ENCODE results near the gene PRXL2A.
"Not testable (repeated sequence)": the region's sequence is repeated elsewhere in the genome, so short reads cannot be mapped to it uniquely, and the experiment has no call there.

The PRXL2A gene

GRCh38 chr10:80474941-80475340 is 66.6 kb downstream of the PRXL2A start:
- DNase-seq (ENCODE audit: low spot score): no peak

- DNase-seq (ENCODE audit: low spot score): not testable (repeated sequence)
Measured at GRCh38 chr10:80475641-80476040, 67.3 kb downstream of the PRXL2A start.

GRCh38 chr10:80476685-80477084 is 68.3 kb downstream of the PRXL2A start:
- no peak for DNase-seq (ENCODE audit: low spot score)

GRCh38 chr10:80477813-80478212 is 69.5 kb downstream of the PRXL2A start:
- peak; percentile 77 for DNase-seq (ENCODE audit: low spot score)

GRCh38 chr10:80480373-80480772 is 72.0 kb downstream of the PRXL2A start:
- DNase-seq (ENCODE audit: low spot score): not testable (repeated sequence)

GRCh38 chr10:80480852-80481251 is 72.5 kb downstream of the PRXL2A start:
- no peak for DNase-seq (ENCODE audit: low spot score)

- DNase-seq (ENCODE audit: low spot score): no peak
Measured at GRCh38 chr10:80484243-80484642, 75.9 kb downstream of the PRXL2A start.

- DNase-seq (ENCODE audit: low spot score): no peak
Measured at GRCh38 chr10:80484676-80485075, 76.3 kb downstream of the PRXL2A start.

- DNase-seq (ENCODE audit: low spot score): no peak
Measured at GRCh38 chr10:80485076-80485945, 77.0 kb downstream of the PRXL2A start.

- DNase-seq (ENCODE audit: low spot score): no peak
Measured at GRCh38 chr10:80485946-80486764, 77.8 kb downstream of the PRXL2A start.

Data from hepatic stellate cell (primary cell).